Mesodermal cell (in vitro differentiated cells): ENCODE measurements around the gene JUN.

Source experiments
- H3K27ac ChIP-seq: 2 replicates; pipeline ENCODE4 v1.7.0; 2013; ENCODE audit warnings: mild to moderate bottlenecking, low read depth, low read length, moderate library complexity; ENCODE audit not compliant: severe bottlenecking
- H3K36me3 ChIP-seq: 2 replicates; pipeline ENCODE4 v1.7.1; 2013; ENCODE audit warnings: mild to moderate bottlenecking, low read length, moderate library complexity; ENCODE audit not compliant: control insufficient read depth, insufficient read depth
- H3K4me1 ChIP-seq: one replicate; pipeline ENCODE4 v1.7.1; 2013; ENCODE audit warnings: mild to moderate bottlenecking, low read length; ENCODE audit not compliant: insufficient read depth, control insufficient read depth, poor library complexity, severe bottlenecking
- H3K4me3 ChIP-seq: 2 replicates; pipeline ENCODE4 v1.7.0; 2013; ENCODE audit warnings: low read length, control low read depth, mild to moderate bottlenecking; ENCODE audit not compliant: insufficient read depth, poor library complexity, severe bottlenecking; ENCODE audit errors: extremely low read depth
- H3K9me3 ChIP-seq: 2 replicates; pipeline ENCODE4 v1.7.1; 2013; ENCODE audit warnings: mild to moderate bottlenecking, low read length, moderate library complexity; ENCODE audit not compliant: control insufficient read depth
- WGBS, 2 experiments: methylation state at CpG; one replicate each; pipeline ENCODE4 v1.1.5; 2013; ENCODE audit warnings: missing lambda C conversion rate in 2 of 2; ENCODE audit not compliant: insufficient coverage in 2 of 2; 5-methylcytosine and 5-hydroxymethylcytosine counted together

Gene JUN

DNA sequence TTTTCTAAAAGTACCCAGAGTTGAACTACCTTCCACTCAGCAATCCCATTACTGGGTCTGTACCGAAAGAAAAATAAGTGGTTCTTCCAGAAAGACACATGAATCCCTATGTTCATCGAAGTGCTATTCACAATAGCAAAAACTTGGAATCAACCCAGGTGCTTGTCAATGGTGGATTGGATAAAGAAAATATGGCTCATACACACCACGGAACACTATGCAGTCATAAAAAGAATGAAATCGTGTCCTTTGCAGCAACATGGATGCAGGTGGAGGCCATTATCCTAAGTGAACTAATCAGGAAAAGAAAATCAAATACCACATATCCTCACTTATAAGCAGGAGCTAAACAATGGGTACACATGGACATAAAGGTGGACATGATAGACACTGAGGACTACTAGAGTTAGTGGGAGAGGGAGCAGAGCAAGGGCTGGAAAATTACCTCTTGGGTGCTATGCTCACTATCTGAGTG is 32.9 kb upstream of the JUN start:
- H3K36me3 ChIP-seq, result no peaks in the 10 kb centered on the region
- H3K4me1 ChIP-seq, result peaks cover 5% of the 10 kb centered on the region
- 79% methylated on average over 2 of the region's 4 CpGs; no CpG with 5 or more reads in 1 of the 2 experiments for WGBS, 2 experiments
- H3K9me3 ChIP-seq, result no peaks in the 10 kb centered on the region
- peak overlapping the region; percentile 46 for H3K27ac ChIP-seq
- H3K4me3 ChIP-seq, result peak overlapping the region; percentile 43

DNA sequence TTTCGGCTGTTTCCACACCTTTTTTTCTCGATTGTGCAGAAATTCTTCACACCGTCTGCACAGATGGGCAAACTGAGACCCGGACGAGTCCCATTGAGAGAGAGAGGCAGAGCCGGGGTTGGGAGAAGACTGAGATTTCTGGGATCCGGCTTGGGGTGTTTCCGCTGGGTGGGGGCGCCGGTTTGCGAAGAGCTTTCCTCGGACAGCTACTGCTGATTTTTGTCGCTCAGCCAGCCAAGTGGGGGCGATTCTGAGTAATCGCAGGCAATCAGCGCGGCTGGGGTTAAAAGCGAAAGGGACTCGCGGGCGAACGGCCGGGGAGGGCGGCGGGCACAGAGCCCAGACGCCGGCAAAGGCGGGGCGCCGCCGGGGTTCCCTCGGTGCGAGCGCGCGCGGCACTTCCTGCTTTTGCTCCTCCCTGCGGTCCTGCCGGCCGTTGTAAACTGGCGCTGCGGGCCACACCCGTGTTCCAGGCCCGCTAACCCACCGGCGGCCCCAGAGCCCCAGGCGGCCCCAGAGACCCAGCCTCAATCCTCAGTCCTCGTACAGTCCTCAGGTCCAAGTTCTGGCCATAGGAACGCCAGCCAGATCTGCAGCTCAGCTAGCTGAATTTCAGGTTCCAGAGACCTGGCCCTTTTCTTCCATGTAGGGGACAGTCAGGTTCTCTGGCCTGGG is 32.4 kb upstream of the JUN start:
- Histone ChIP-seq H3K9me3 (no peaks in the 10 kb centered on the region), H3K27ac (peak overlapping the region; percentile 46), H3K4me1 (peaks cover 5% of the 10 kb centered on the region), H3K36me3 (no peaks in the 10 kb centered on the region), H3K4me3 (peak overlapping the region; percentile 43)
- 0 to 2% methylated on average over 42 to 49 of the region's 49 CpGs for WGBS, 2 experiments

DNA sequence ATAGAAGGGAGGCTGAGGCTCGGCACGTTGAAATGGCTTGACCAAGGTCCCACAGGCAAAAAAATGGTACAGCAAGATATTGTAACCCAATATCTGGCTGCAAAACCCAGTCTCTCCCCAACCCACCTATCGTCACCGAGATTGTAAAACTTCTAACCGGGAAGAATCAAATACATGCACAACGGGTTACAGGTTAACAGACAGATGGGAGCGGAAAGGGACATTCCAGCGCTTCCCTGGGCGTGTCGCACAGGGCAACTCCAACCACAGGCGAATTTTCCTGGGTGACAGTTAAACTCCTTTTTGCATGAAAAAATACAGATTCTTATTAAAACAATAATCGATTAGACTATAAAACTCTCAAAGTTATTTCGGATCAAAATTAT is 31.8 kb upstream of the JUN start:
- Histone ChIP-seq H3K9me3 (no peaks in the 10 kb centered on the region), H3K4me3 (peak overlapping the region; percentile 43), H3K27ac (peak overlapping the region; percentile 46), H3K4me1 (peaks cover 5% of the 10 kb centered on the region), H3K36me3 (no peaks in the 10 kb centered on the region)
- WGBS, 2 experiments, result 2 to 3% methylated on average over 7 to 10 of the region's 13 CpGs

DNA sequence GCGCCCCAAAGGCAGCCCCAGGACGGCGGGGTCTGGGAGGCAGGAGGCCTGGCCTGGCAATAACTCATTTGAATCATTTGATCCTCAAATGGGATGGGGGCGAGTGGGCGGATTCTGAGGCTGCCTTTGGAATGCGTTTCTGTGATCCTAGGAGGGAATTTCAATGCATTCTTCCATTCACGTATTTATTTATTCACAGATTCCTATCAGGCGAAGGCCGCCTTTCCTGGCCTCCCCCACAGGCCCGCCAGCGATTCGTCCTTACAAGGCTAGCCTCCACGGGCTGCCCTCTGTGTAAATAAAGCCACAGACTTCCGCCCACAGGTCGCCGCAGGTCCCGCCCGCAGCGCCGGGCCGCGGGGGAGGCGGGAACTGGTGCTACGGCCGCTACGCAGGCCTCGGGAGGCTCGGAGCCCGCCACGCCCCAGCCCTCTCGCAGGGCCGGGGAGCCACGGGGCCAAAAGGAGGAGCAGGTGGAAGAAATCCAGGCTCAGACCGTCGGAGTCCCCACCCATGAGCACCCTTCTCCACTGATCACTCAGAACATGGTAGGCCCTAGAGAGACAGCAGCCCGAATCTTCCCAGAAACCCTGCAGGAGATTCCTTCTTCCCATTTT is 31.3 kb upstream of the JUN start:
- Histone ChIP-seq H3K27ac (peak overlapping the region; percentile 30), H3K4me3 (peak overlapping the region; percentile 43), H3K9me3 (no peaks in the 10 kb centered on the region), H3K36me3 (no peaks in the 10 kb centered on the region), H3K4me1 (peaks cover 5% of the 10 kb centered on the region)
- WGBS, 2 experiments, result 5 to 9% methylated on average over 15 to 30 of the region's 36 CpGs

- peak overlapping the region; percentile 29 for H3K27ac ChIP-seq
- WGBS, 2 experiments, result 83 to 87% methylated on average over 36 to 42 of the region's 45 CpGs
- peaks cover 5% of the 10 kb centered on the region for H3K4me1 ChIP-seq
- peak overlapping the region; percentile 43 for H3K4me3 ChIP-seq
- no peaks in the 10 kb centered on the region for H3K9me3 ChIP-seq
- H3K36me3 ChIP-seq, result no peaks in the 10 kb centered on the region
Measured at GRCh38 chr1:58814251-58815068, 30.6 kb upstream of the JUN start.

- Histone ChIP-seq H3K36me3 (no peaks in the 10 kb centered on the region), H3K9me3 (no peaks in the 10 kb centered on the region), H3K4me1 (peaks cover 5% of the 10 kb centered on the region), H3K27ac (no peak overlapping the region), H3K4me3 (no peak overlapping the region)
- WGBS, 2 experiments, result 87 to 92% methylated on average over 5 to 6 of the region's 7 CpGs
Measured at GRCh38 chr1:58813801-58814200, 30.0 kb upstream of the JUN start.

DNA sequence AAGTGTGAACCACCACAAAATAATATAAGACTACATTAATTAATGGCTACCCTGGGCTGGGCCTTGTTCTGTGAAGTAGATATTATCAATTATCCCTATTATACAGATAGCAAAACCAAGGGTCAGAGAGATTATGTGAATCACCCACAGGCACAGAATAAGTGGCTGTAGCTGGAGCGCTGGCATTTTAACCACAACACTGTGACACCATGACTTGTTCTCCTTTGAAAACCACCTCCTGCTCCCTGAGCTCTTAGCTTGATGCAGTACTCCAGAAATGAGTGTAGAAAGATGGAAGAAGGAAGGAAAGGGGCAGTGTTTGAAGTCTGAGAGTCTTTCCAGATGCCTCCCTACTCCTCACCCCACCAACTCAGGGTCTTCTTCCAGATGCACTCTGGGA is 29.5 kb upstream of the JUN start:
- peaks cover 5% of the 10 kb centered on the region for H3K4me1 ChIP-seq
- no peak overlapping the region for H3K27ac ChIP-seq
- H3K36me3 ChIP-seq, result no peaks in the 10 kb centered on the region
- H3K4me3 ChIP-seq, result no peak overlapping the region
- WGBS, 2 experiments, result no CpG with 5 or more reads among the region's 1 CpG
- H3K9me3 ChIP-seq, result no peaks in the 10 kb centered on the region

DNA sequence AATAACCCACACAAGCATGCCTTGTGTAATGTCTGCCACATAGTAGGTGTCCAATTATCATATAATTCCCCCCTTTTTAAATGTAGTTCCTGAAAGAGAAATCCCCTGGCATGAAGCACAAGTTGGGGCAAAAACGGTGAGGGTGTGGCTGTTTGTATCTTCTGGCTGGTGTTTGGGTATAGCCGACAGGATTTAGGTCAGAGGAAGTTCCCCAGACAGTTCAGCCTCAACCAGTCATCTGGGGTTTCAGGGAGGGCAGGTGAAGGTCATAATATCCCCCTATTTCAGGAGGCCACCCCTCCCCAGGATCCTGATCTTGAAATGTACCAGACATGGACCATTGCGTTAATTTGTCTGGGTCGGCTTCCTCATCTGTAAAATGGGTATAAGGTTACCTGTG is 29.1 kb upstream of the JUN start:
- Histone ChIP-seq H3K4me1 (peaks cover 5% of the 10 kb centered on the region), H3K9me3 (no peaks in the 10 kb centered on the region), H3K36me3 (no peaks in the 10 kb centered on the region), H3K27ac (no peak overlapping the region), H3K4me3 (no peak overlapping the region)
- WGBS, 2 experiments, result 90 to 100% methylated on average over 2 to 3 of the region's 4 CpGs

DNA sequence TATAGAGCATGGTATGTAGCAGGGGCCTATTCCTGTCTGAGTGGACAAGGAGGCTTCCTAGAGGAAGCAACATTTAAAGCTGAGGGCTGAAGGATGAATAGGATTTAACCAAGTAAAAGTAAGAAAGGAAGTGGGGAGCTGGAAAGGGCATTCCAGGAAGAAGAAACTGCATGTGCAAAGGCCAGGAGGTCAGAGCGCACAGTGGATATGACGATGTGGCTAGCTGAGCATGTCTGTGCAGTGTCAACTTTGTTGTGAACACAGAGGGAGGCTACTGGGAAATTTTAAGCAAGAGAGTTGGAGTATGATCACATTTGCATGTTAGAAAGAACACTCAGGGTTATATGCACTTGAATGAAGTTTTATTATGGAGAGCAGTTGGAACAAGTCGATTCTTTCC is 28.6 kb upstream of the JUN start:
- H3K4me3 ChIP-seq, result no peak overlapping the region
- peaks cover 5% of the 10 kb centered on the region for H3K4me1 ChIP-seq
- WGBS, 2 experiments, result 88 to 92% methylated on average over 2 of the region's 3 CpGs

GRCh38 chr1:58811303-58811702 is 27.5 kb upstream of the JUN start:
- Histone ChIP-seq H3K36me3 (no peaks in the 10 kb centered on the region), H3K4me3 (no peak overlapping the region), H3K27ac (no peak overlapping the region), H3K9me3 (no peaks in the 10 kb centered on the region), H3K4me1 (peaks cover 5% of the 10 kb centered on the region)
- 91 to 100% methylated on average over 1 of the region's 2 CpGs for WGBS, 2 experiments

More for the DNA sequence above, 28.6 kb upstream of the JUN start:
- H3K27ac ChIP-seq, result no peak overlapping the region
- H3K36me3 ChIP-seq, result no peaks in the 10 kb centered on the region
- no peaks in the 10 kb centered on the region for H3K9me3 ChIP-seq
